IPS DF 4.7 (cell line): ENCODE measurements around the gene OOSP4A.
"Not testable (repeated sequence)": the region's sequence is repeated elsewhere in the genome, so short reads cannot be mapped to it uniquely, and the experiment has no call there.

ENCODE experiments used
- DNase-seq: peaks from one replicate; pipeline ENCODE4 v3.0.0-alpha.2; 2013; ENCODE audit warnings: low spot score; ENCODE audit errors: extremely low read depth

Gene OOSP4A

GRCh38 chr11:59973097-59973496 lies 9.3 kb downstream of the OOSP4A start:
- DNase-seq, result no peak

GRCh38 chr11:59981106-59981770 lies 17.4 kb downstream of the OOSP4A start:
- no peak for DNase-seq

GRCh38 chr11:59982037-59982436 lies 18.2 kb downstream of the OOSP4A start:
- not testable (repeated sequence) for DNase-seq

- no peak for DNase-seq
Observed at GRCh38 chr11:59983212-59983611, 19.4 kb downstream of the OOSP4A start.

- no peak for DNase-seq
Observed at GRCh38 chr11:59984368-59984767, 20.5 kb downstream of the OOSP4A start.

- no peak for DNase-seq
Observed at GRCh38 chr11:59990421-59990820, 26.6 kb downstream of the OOSP4A start.

- DNase-seq, result no peak
Observed at GRCh38 chr11:59992425-59992824, 28.6 kb downstream of the OOSP4A start.

- DNase-seq, result no peak
Observed at GRCh38 chr11:59997800-59998199, 34.0 kb downstream of the OOSP4A start.

GRCh38 chr11:59999691-60000090 lies 35.9 kb downstream of the OOSP4A start:
- DNase-seq, result no peak

- DNase-seq, result no peak
Observed at GRCh38 chr11:60003729-60004128, 39.9 kb downstream of the OOSP4A start.

GRCh38 chr11:60005360-60005759 lies 41.5 kb downstream of the OOSP4A start:
- DNase-seq, result no peak

- DNase-seq, result no peak
Observed at GRCh38 chr11:60016881-60017280, 53.0 kb downstream of the OOSP4A start, which contains the start of gene OOSP4B. Gene OOSP4B (plus strand): TSS chr11:60017181.

- no peak for DNase-seq
Observed at GRCh38 chr11:60018058-60018457, 54.2 kb downstream of the OOSP4A start.
